ENCODE measurements around the gene HOXD13. TPM values are rescaled to one million over a fixed set of nuclear protein-coding genes. Genes with fewer than 3 reads are reported as not detected.

The HOXD13 gene
- total and polyA plus RNA-seq, 2 of the 13 experiments (the other 11 are each of a cell fraction or from before 2014, with no cell fraction given): not detected

DNA sequence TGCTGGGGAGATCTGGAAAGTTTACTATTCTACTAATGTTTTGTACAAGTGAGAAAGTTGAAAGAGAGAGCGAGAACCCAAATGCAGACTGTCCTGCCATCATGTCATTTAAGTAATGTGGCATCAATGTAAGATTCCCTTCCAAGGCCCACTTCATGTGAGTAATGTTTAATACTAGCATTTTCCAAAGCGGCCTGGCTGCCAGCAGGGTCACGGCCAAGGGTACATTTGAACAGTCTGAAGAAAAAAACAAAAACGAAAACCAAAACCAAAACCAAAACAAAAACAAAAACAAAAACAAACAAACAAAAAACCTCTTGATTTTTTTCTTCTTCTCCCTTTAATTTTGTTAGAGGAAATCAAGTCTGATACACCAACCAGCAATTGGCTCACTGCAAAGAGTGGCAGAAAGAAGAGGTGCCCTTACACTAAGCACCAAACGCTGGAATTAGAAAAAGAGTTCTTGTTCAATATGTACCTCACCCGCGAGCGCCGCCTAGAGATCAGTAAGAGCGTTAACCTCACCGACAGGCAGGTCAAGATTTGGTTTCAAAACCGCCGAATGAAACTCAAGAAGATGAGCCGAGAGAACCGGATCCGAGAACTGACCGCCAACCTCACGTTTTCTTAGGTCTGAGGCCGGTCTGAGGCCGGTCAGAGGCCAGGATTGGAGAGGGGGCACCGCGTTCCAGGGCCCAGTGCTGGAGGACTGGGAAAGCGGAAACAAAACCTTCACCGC, 26.2 kb downstream of the HOXD13 start:
- H4K20me1 ChIP-seq (ENCODE audit: insufficient read depth, low read length): no peaks in the 10 kb centered on the region
- DNase-seq (ENCODE audit: low spot score): peak; percentile 54
- peak; percentile 37 for FAIRE-seq
- H2AFZ ChIP-seq (ENCODE audit: low read length): no peak overlapping the region
- in situ Hi-C loops (cut with HindIII; ENCODE audit: extremely low pct_ligation_motif_present, low pct_unique_long_range_greater_than_20kb): no loop called here
- CTCF ChIA-PET (ENCODE audit: low intra/inter-chr PET ratio, low total read pairs): no interaction called here
- TF ChIP-seq ZC3H13 (CRISPR knock-in tag; IDR thresholded peaks at IDR 0.05): no peak
- TF ChIP-seq MAZ (IDR thresholded peaks at IDR 0.05; ENCODE audit: borderline replicate concordance, low read depth, low read length): no peak
- no peak for TF ChIP-seq MAZ (CRISPR knock-in tag; IDR thresholded peaks at IDR 0.05; ENCODE audit: low read depth)
- TF ChIP-seq, protein P1, sequence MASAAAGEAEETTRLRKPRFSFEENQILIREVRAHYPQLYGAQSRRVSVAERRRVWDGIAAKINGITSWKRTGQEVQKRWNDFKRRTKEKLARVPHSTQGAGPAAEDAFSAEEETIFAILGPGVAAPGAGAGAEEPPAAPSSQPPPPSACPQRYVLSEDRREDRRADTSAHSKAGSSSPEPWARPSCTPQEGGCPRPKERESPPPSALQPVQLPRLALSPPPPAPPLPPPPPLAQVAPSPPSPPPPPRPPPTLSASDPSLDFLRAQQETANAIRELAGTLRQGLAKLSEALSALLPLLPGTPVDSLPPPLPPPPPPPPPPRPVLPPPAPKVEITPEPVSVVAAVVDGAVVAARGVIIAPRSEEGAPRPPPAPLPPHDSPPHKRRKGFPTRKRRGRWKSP (CRISPR knock-in tag; IDR thresholded peaks at IDR 0.05): no peak
- TF ChIP-seq, protein P2, sequence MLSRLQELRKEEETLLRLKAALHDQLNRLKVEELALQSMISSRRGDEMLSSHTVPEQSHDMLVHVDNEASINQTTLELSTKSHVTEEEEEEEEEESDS (CRISPR knock-in tag; IDR thresholded peaks at IDR 0.05; ENCODE audit: borderline replicate concordance): no peak
- peak; percentile 28; the same call in 1 of the 2 replicates for TF ChIP-seq STAG1 (CRISPR knock-in tag; IDR thresholded peaks at IDR 0.05)
- TF ChIP-seq EZH2 (conservative IDR thresholded peaks at IDR 0.05; ENCODE audit: low read depth, low read length): 0 out of 2 replicates have a peak, but pooled peaks have one; percentile 35
- TF ChIP-seq CBX2 (IDR thresholded peaks at IDR 0.05; ENCODE audit: low read depth, low read length): peak; percentile 50; the same call in 1 of the 2 replicates
- no peak for TF ChIP-seq CBX2 (CRISPR knock-in tag; IDR thresholded peaks at IDR 0.05; ENCODE audit: low read depth)
- TF ChIP-seq, protein P3, sequence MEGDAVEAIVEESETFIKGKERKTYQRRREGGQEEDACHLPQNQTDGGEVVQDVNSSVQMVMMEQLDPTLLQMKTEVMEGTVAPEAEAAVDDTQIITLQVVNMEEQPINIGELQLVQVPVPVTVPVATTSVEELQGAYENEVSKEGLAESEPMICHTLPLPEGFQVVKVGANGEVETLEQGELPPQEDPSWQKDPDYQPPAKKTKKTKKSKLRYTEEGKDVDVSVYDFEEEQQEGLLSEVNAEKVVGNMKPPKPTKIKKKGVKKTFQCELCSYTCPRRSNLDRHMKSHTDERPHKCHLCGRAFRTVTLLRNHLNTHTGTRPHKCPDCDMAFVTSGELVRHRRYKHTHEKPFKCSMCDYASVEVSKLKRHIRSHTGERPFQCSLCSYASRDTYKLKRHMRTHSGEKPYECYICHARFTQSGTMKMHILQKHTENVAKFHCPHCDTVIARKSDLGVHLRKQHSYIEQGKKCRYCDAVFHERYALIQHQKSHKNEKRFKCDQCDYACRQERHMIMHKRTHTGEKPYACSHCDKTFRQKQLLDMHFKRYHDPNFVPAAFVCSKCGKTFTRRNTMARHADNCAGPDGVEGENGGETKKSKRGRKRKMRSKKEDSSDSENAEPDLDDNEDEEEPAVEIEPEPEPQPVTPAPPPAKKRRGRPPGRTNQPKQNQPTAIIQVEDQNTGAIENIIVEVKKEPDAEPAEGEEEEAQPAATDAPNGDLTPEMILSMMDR (CRISPR knock-in tag; IDR thresholded peaks at IDR 0.05): peak; percentile 53
- H3K4me3 ChIP-seq (replicated peaks in 1 of 3; ENCODE audit: insufficient read depth in 1 of 3, low read depth in 2 of 3, low read length in 3 of 3): no peak overlapping the region; a peak in 1 of 6 replicates
- peaks cover 13% of the 10 kb centered on the region for H3K4me1 ChIP-seq (ENCODE audit: insufficient read depth, low read length)
- no peaks in the 10 kb centered on the region for H3K9me3 ChIP-seq (ENCODE audit: low read length)
- H3K9ac ChIP-seq (ENCODE audit: insufficient read depth, low read depth, low read length): no peak overlapping the region
- no peak for ATAC-seq
- intact Hi-C loops (cut with micrococcal nuclease; ENCODE audit: unreplicated experiment): no loop called here
- peaks cover 21 to 98% of the 10 kb centered on the region in 2 experiments for H3K27me3 ChIP-seq (ENCODE audit: control insufficient read depth in 1 of 2, insufficient read depth in 2 of 2, low read length in 2 of 2)
- no peaks in the 10 kb centered on the region for H3K36me3 ChIP-seq (replicated peaks in 1 of 2; ENCODE audit: control insufficient read depth in 1 of 2, insufficient read depth in 2 of 2, low read length in 2 of 2)
- H3K27ac ChIP-seq (ENCODE audit: extremely low read length, insufficient read depth, low read length): no peak overlapping the region
- WGBS (ENCODE audit: low lambda C conversion rate): 21% methylated on average over 24 of the region's 24 CpGs
- peak overlapping the region; percentile 44; the same call in 1 of the 2 replicates for H3K4me2 ChIP-seq (ENCODE audit: low read depth, low read length)
- POLR2A ChIA-PET: no interaction called here
- H3K79me2 ChIP-seq (ENCODE audit: insufficient read depth, low read length): no peaks in the 10 kb centered on the region
- BruUV-seq (replicated peaks): no TSS peak

Data from HepG2 (cell line).